GM23338 (cell line): ENCODE measurements around the gene ARID4B. TPM values are rescaled to one million over a fixed set of nuclear protein-coding genes. Genes with fewer than 3 reads are reported as not detected.

Experiments used
- ATAC-seq: fragments of 200-7000 bp; cut with Tn5 transposase; 3 replicates; pipeline ENCODE4 v1.9.1; 2020
- DNase-seq: peaks from one replicate; pipeline ENCODE4 v3.0.0-alpha.2; 2015; ENCODE audit warnings: low spot score
- H2AFZ ChIP-seq: fragments of 200-600 bp; sonication (generic); 2 replicates; pipeline ENCODE4 v1.8.0; 2016; ENCODE audit warnings: antibody characterized with exemption, mild to moderate bottlenecking, moderate library complexity
- H3F3A ChIP-seq: fragments of 200-600 bp; sonication (generic); replicated peaks from 2 replicates; pipeline ENCODE4 v1.8.0; 2017; ENCODE audit warnings: antibody characterized with exemption, mixed run types, low read depth
- H3K27ac ChIP-seq: fragments of 200-600 bp; sonication (generic); 2 replicates; pipeline ENCODE4 v1.6.1; 2016; ENCODE audit warnings: low read depth
- H3K27me3 ChIP-seq: fragments of 200-600 bp; sonication (generic); 2 replicates; pipeline ENCODE4 v1.8.0; 2016; ENCODE audit warnings: mild to moderate bottlenecking, mixed run types, moderate library complexity; ENCODE audit not compliant: insufficient read depth
- H3K36me3 ChIP-seq: fragments of 200-600 bp; sonication (generic); 2 replicates; pipeline ENCODE4 v1.8.0; 2016; ENCODE audit warnings: mild to moderate bottlenecking; ENCODE audit not compliant: insufficient read depth
- H3K4me1 ChIP-seq: fragments of 200-600 bp; sonication (generic); 2 replicates; pipeline ENCODE4 v1.8.0; 2016; ENCODE audit warnings: mild to moderate bottlenecking, moderate library complexity; ENCODE audit not compliant: insufficient read depth
- H3K4me2 ChIP-seq: fragments of 200-600 bp; sonication (generic); 2 replicates; pipeline ENCODE4 v1.7.1; 2017; ENCODE audit warnings: mixed run types
- H3K4me3 ChIP-seq: fragments of 200-600 bp; sonication (generic); 2 replicates; pipeline ENCODE4 v1.6.1; 2016; ENCODE audit warnings: mixed run types
- H3K79me2 ChIP-seq: fragments of 200-600 bp; sonication (generic); replicated peaks from 2 replicates; pipeline ENCODE4 v1.8.0; 2017; ENCODE audit warnings: mild to moderate bottlenecking; ENCODE audit not compliant: insufficient read depth
- H3K9me2 ChIP-seq: fragments of 200-600 bp; sonication (generic); 2 replicates; pipeline ENCODE4 v1.8.0; 2017; ENCODE audit not compliant: insufficient read depth
- H4K20me1 ChIP-seq: fragments of 200-600 bp; sonication (generic); replicated peaks from 2 replicates; pipeline ENCODE4 v1.8.0; 2017; ENCODE audit warnings: mild to moderate bottlenecking; ENCODE audit not compliant: insufficient read depth
- H3K27ac Mint-ChIP-seq: 2 replicates; pipeline ENCODE4 v1.8.0; 2020; ENCODE audit warnings: inconsistent platforms, mild to moderate bottlenecking, moderate library complexity, mixed read lengths
- H3K27me3 Mint-ChIP-seq: 3 replicates; pipeline ENCODE4 v1.8.0; 2022; ENCODE audit warnings: low read depth, mild to moderate bottlenecking, moderate library complexity, mixed read lengths, inconsistent platforms; ENCODE audit not compliant: insufficient read depth, poor library complexity
- H3K36me3 Mint-ChIP-seq: 3 replicates; pipeline ENCODE4 v1.8.0; 2021; ENCODE audit warnings: low read depth, mild to moderate bottlenecking, inconsistent platforms, moderate library complexity, mixed read lengths
- H3K4me1 Mint-ChIP-seq: 3 replicates; pipeline ENCODE4 v1.8.0; 2020; ENCODE audit warnings: mild to moderate bottlenecking, inconsistent platforms, mixed read lengths
- H3K4me3 Mint-ChIP-seq: 3 replicates; pipeline ENCODE4 v1.8.0; 2021; ENCODE audit warnings: moderate library complexity, mild to moderate bottlenecking, inconsistent platforms, mixed read lengths
- H3K9me3 Mint-ChIP-seq: 3 replicates; pipeline ENCODE4 v1.8.0; 2020; ENCODE audit warnings: moderate library complexity, mild to moderate bottlenecking, inconsistent platforms, mixed read lengths
- CREB1 ChIP-seq: fragments of 250-450 bp; sonication (Bioruptor Pico); IDR thresholded peaks from 2 replicates; pipeline ENCODE4 v1.5.0; 2020; ENCODE audit warnings: low read depth, mild to moderate bottlenecking, moderate library complexity
- EZH2 ChIP-seq: fragments of 200-600 bp; sonication (generic); IDR thresholded peaks from one replicate; pipeline ENCODE4 v1.8.0; 2017; ENCODE audit warnings: antibody characterized with exemption, mild to moderate bottlenecking, low read depth; ENCODE audit not compliant: unreplicated experiment
- EZH2phosphoT487 ChIP-seq: fragments of 200-600 bp; sonication (generic); IDR thresholded peaks from one replicate; pipeline ENCODE4 v1.8.1; 2018; ENCODE audit warnings: antibody characterized with exemption; ENCODE audit not compliant: unreplicated experiment
- JUNB ChIP-seq: IDR thresholded peaks from one replicate; pipeline ENCODE4 v1.6.1; 2016; ENCODE audit warnings: antibody characterized with exemption; ENCODE audit not compliant: unreplicated experiment
- NANOG ChIP-seq: IDR thresholded peaks from 2 replicates; pipeline ENCODE4 v1.6.1; 2016; ENCODE audit warnings: antibody characterized with exemption, borderline replicate concordance
- POLR2AphosphoS5 ChIP-seq: IDR thresholded peaks from 2 replicates; pipeline ENCODE4 v1.6.1; 2016; ENCODE audit warnings: antibody characterized with exemption, low read depth
- STAT1 ChIP-seq: IDR thresholded peaks from one replicate; pipeline ENCODE4 v1.6.1; 2016; ENCODE audit warnings: antibody characterized with exemption; ENCODE audit not compliant: unreplicated experiment
- ZNF114 ChIP-seq: fragments of 250-450 bp; sonication (Bioruptor Pico); IDR thresholded peaks from 2 replicates; pipeline ENCODE4 v1.5.0; 2020; ENCODE audit warnings: mild to moderate bottlenecking, moderate library complexity
- ZNF331 ChIP-seq: fragments of 250-450 bp; sonication (Bioruptor Pico); IDR thresholded peaks from 2 replicates; pipeline ENCODE4 v1.5.0; 2020; ENCODE audit warnings: low read depth, mild to moderate bottlenecking, moderate library complexity
- polyA plus RNA-seq: library from polyadenylated mRNA; unstranded; fragments of >200 nt; fragmentation: Nextera tagmentation; extraction: Ambion mirVana; gene quantifications from 2 replicates; pipeline ENCODE4 v1.2.1, GENCODE V29; 2016
- total RNA-seq: library from RNA; depleted of rRNA; stranded (reverse); fragments of >200 nt; shearing (Covaris generic); gene quantifications from 2 replicates; pipeline ENCODE4 v1.2.3, GENCODE V29; 2014
- TF ChIP-seq, protein P1 (sequence below): IDR thresholded peaks from one replicate; pipeline ENCODE4 v1.6.1; 2018; ENCODE audit warnings: antibody characterized with exemption; ENCODE audit not compliant: unreplicated experiment
- TF ChIP-seq, protein P2 (sequence below): IDR thresholded peaks from 2 replicates; pipeline ENCODE4 v1.6.1; 2016; ENCODE audit warnings: antibody characterized with exemption
- TF ChIP-seq, protein P3 (sequence below): fragments of 250-450 bp; sonication (Bioruptor Pico); IDR thresholded peaks from 2 replicates; pipeline ENCODE4 v1.5.0; 2020; ENCODE audit warnings: mild to moderate bottlenecking, moderate library complexity
- TF ChIP-seq, protein P4 (sequence below), 2 experiments: fragments of 200-600 bp in 1 of 2; sonication (generic) in 1 of 2; conservative IDR thresholded peaks; 2 replicates each; pipeline versions ENCODE4 v1.5.1 to v1.6.1; 2016 to 2017; ENCODE audit warnings: antibody characterized with exemption in 2 of 2, low read depth in 2 of 2, mild to moderate bottlenecking in 2 of 2, moderate library complexity in 1 of 2

The ARID4B gene
- total and polyA plus RNA-seq, 2 experiments from 2014 or later: 25.1 to 59.8 TPM

DNA sequence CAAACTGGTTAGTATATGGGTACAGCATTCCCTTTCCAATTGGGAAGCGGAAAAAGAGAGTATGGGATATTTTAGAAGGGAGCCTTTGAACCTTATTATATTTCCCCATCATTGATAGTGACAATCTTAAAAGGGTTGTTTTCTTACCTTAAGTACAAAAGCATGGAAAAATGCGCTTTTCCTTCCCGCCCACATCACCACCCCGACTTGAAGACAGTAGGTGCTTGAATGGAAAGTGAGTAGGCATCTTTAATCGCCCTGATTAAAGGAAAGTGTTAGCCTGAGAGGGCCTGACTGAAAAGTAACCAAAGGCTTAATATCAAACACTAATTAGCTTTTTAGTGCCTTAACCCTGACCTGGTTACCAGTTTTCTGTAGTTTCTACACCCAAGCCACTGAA lies 15.7 kb upstream of the ARID4B start:
- ATAC-seq: no peak
- DNase-seq: no peak
- H3K4me1 Mint-ChIP-seq: no peaks in the 10 kb centered on the region
- no peaks in the 10 kb centered on the region for H3F3A ChIP-seq
- no peaks in the 10 kb centered on the region for H3K27me3 ChIP-seq
- no peak overlapping the region for H3K27ac ChIP-seq
- no peak overlapping the region for H3K4me2 ChIP-seq
- H2AFZ ChIP-seq: no peak overlapping the region
- H4K20me1 ChIP-seq: no peaks in the 10 kb centered on the region; the same call in 1 of the 2 replicates
- TF ChIP-seq, protein P1, sequence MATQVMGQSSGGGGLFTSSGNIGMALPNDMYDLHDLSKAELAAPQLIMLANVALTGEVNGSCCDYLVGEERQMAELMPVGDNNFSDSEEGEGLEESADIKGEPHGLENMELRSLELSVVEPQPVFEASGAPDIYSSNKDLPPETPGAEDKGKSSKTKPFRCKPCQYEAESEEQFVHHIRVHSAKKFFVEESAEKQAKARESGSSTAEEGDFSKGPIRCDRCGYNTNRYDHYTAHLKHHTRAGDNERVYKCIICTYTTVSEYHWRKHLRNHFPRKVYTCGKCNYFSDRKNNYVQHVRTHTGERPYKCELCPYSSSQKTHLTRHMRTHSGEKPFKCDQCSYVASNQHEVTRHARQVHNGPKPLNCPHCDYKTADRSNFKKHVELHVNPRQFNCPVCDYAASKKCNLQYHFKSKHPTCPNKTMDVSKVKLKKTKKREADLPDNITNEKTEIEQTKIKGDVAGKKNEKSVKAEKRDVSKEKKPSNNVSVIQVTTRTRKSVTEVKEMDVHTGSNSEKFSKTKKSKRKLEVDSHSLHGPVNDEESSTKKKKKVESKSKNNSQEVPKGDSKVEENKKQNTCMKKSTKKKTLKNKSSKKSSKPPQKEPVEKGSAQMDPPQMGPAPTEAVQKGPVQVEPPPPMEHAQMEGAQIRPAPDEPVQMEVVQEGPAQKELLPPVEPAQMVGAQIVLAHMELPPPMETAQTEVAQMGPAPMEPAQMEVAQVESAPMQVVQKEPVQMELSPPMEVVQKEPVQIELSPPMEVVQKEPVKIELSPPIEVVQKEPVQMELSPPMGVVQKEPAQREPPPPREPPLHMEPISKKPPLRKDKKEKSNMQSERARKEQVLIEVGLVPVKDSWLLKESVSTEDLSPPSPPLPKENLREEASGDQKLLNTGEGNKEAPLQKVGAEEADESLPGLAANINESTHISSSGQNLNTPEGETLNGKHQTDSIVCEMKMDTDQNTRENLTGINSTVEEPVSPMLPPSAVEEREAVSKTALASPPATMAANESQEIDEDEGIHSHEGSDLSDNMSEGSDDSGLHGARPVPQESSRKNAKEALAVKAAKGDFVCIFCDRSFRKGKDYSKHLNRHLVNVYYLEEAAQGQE: no peak
- TF ChIP-seq, protein P2, sequence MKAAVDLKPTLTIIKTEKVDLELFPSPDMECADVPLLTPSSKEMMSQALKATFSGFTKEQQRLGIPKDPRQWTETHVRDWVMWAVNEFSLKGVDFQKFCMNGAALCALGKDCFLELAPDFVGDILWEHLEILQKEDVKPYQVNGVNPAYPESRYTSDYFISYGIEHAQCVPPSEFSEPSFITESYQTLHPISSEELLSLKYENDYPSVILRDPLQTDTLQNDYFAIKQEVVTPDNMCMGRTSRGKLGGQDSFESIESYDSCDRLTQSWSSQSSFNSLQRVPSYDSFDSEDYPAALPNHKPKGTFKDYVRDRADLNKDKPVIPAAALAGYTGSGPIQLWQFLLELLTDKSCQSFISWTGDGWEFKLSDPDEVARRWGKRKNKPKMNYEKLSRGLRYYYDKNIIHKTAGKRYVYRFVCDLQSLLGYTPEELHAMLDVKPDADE: no peak
- TF ChIP-seq JUNB (no peak), STAT1 (no peak), POLR2AphosphoS5 (no peak), ZNF331 (CRISPR knock-in tag) (no peak), ZNF114 (CRISPR knock-in tag) (no peak), EZH2phosphoT487 (no peak), EZH2 (no peak), CREB1 (CRISPR knock-in tag) (no peak), NANOG (no peak)
- TF ChIP-seq, protein P3, sequence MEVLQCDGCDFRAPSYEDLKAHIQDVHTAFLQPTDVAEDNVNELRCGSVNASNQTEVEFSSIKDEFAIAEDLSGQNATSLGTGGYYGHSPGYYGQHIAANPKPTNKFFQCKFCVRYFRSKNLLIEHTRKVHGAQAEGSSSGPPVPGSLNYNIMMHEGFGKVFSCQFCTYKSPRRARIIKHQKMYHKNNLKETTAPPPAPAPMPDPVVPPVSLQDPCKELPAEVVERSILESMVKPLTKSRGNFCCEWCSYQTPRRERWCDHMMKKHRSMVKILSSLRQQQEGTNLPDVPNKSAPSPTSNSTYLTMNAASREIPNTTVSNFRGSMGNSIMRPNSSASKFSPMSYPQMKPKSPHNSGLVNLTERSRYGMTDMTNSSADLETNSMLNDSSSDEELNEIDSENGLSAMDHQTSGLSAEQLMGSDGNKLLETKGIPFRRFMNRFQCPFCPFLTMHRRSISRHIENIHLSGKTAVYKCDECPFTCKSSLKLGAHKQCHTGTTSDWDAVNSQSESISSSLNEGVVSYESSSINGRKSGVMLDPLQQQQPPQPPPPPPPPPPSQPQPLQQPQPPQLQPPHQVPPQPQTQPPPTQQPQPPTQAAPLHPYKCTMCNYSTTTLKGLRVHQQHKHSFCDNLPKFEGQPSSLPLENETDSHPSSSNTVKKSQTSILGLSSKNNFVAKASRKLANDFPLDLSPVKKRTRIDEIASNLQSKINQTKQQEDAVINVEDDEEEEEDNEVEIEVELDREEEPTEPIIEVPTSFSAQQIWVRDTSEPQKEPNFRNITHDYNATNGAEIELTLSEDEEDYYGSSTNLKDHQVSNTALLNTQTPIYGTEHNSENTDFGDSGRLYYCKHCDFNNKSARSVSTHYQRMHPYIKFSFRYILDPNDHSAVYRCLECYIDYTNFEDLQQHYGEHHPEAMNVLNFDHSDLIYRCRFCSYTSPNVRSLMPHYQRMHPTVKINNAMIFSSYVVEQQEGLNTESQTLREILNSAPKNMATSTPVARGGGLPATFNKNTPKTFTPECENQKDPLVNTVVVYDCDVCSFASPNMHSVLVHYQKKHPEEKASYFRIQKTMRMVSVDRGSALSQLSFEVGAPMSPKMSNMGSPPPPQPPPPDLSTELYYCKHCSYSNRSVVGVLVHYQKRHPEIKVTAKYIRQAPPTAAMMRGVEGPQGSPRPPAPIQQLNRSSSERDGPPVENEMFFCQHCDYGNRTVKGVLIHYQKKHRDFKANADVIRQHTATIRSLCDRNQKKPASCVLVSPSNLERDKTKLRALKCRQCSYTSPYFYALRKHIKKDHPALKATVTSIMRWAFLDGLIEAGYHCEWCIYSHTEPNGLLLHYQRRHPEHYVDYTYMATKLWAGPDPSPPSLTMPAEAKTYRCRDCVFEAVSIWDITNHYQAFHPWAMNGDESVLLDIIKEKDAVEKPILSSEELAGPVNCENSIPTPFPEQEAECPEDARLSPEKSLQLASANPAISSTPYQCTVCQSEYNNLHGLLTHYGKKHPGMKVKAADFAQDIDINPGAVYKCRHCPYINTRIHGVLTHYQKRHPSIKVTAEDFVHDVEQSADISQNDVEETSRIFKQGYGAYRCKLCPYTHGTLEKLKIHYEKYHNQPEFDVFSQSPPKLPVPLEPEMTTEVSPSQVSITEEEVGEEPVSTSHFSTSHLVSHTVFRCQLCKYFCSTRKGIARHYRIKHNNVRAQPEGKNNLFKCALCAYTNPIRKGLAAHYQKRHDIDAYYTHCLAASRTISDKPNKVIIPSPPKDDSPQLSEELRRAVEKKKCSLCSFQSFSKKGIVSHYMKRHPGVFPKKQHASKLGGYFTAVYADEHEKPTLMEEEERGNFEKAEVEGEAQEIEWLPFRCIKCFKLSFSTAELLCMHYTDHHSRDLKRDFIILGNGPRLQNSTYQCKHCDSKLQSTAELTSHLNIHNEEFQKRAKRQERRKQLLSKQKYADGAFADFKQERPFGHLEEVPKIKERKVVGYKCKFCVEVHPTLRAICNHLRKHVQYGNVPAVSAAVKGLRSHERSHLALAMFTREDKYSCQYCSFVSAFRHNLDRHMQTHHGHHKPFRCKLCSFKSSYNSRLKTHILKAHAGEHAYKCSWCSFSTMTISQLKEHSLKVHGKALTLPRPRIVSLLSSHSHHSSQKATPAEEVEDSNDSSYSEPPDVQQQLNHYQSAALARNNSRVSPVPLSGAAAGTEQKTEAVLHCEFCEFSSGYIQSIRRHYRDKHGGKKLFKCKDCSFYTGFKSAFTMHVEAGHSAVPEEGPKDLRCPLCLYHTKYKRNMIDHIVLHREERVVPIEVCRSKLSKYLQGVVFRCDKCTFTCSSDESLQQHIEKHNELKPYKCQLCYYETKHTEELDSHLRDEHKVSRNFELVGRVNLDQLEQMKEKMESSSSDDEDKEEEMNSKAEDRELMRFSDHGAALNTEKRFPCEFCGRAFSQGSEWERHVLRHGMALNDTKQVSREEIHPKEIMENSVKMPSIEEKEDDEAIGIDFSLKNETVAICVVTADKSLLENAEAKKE (CRISPR knock-in tag): no peak
- TF ChIP-seq, protein P4, sequence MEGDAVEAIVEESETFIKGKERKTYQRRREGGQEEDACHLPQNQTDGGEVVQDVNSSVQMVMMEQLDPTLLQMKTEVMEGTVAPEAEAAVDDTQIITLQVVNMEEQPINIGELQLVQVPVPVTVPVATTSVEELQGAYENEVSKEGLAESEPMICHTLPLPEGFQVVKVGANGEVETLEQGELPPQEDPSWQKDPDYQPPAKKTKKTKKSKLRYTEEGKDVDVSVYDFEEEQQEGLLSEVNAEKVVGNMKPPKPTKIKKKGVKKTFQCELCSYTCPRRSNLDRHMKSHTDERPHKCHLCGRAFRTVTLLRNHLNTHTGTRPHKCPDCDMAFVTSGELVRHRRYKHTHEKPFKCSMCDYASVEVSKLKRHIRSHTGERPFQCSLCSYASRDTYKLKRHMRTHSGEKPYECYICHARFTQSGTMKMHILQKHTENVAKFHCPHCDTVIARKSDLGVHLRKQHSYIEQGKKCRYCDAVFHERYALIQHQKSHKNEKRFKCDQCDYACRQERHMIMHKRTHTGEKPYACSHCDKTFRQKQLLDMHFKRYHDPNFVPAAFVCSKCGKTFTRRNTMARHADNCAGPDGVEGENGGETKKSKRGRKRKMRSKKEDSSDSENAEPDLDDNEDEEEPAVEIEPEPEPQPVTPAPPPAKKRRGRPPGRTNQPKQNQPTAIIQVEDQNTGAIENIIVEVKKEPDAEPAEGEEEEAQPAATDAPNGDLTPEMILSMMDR (conservative IDR thresholded peaks at IDR 0.05; ENCODE audit: low read depth in 2 of 2): no peak
- H3K79me2 ChIP-seq: no peaks in the 10 kb centered on the region
- H3K27me3 Mint-ChIP-seq: peaks cover 2% of the 10 kb centered on the region
- no peaks in the 10 kb centered on the region for H3K36me3 ChIP-seq
- H3K9me2 ChIP-seq: no peaks in the 10 kb centered on the region
- no peak overlapping the region for H3K4me3 ChIP-seq
- H3K27ac Mint-ChIP-seq: no peak overlapping the region; the same call in 1 of the 2 replicates
- H3K4me1 ChIP-seq: no peaks in the 10 kb centered on the region
- peaks cover 29% of the 10 kb centered on the region for H3K36me3 Mint-ChIP-seq
- no peak overlapping the region for H3K4me3 Mint-ChIP-seq
- peaks cover 4% of the 10 kb centered on the region; the same call in 1 of the 3 replicates for H3K9me3 Mint-ChIP-seq
